ENCODE measurements around the gene SPRED1. TPM values are rescaled to one million over a fixed set of nuclear protein-coding genes. Genes with fewer than 3 reads are reported as not detected.
"Not testable (repeated sequence)": the region's sequence is repeated elsewhere in the genome, so short reads cannot be mapped to it uniquely, and the experiment has no call there.

The SPRED1 gene
- total and polyA plus RNA-seq, 2 donors from 2014 or later: 4.6 to 36.2 TPM

GRCh38 chr15:38227941-38228340 lies 24.7 kb upstream of the SPRED1 start:
- Histone ChIP-seq H3K9ac (ENCODE audit: low read length in 3 of 3) (no peak overlapping the region), H3K4me1 (ENCODE audit: control insufficient read depth in 2 of 3, insufficient read depth in 2 of 3, low read depth in 1 of 3, low read length in 3 of 3) (peaks cover 0 to 3% (median 0%) of the 10 kb centered on the region in 3 donors), H3K27ac (ENCODE audit: low read depth in 2 of 2, low read length in 2 of 2) (no peak overlapping the region), H3K36me3 (ENCODE audit: control insufficient read depth in 2 of 3, insufficient read depth in 3 of 3, low read length in 3 of 3) (no peaks in the 10 kb centered on the region), H3K4me3 (ENCODE audit: low read length in 3 of 3) (no peak overlapping the region), H3K9me3 (ENCODE audit: control insufficient read depth in 2 of 3, insufficient read depth in 1 of 3, low read length in 3 of 3) (no peaks in the 10 kb centered on the region), H3K27me3 (ENCODE audit: control insufficient read depth, insufficient read depth, low read length) (no peaks in the 10 kb centered on the region)
- intact Hi-C loops (cut with DNase I): no loop called here
- TF ChIP-seq CTCF (IDR thresholded peaks at IDR 0.05; ENCODE audit: borderline replicate concordance, extremely low read depth, insufficient read depth): no peak
- FAIRE-seq: no peak
- DNase-seq: no peak

GRCh38 chr15:38228618-38229017 lies 24.0 kb upstream of the SPRED1 start:
- Histone ChIP-seq H3K9me3 (ENCODE audit: control insufficient read depth in 2 of 3, insufficient read depth in 1 of 3, low read length in 3 of 3) (no peaks in the 10 kb centered on the region), H3K9ac (ENCODE audit: low read length in 3 of 3) (no peak overlapping the region), H3K27ac (ENCODE audit: low read depth in 2 of 2, low read length in 2 of 2) (no peak overlapping the region), H3K4me3 (ENCODE audit: low read length in 3 of 3) (no peak overlapping the region), H3K4me1 (ENCODE audit: control insufficient read depth in 2 of 3, insufficient read depth in 2 of 3, low read depth in 1 of 3, low read length in 3 of 3) (no peaks in the 10 kb centered on the region), H3K36me3 (ENCODE audit: control insufficient read depth in 2 of 3, insufficient read depth in 3 of 3, low read length in 3 of 3) (no peaks in the 10 kb centered on the region), H3K27me3 (ENCODE audit: control insufficient read depth, insufficient read depth, low read length) (no peaks in the 10 kb centered on the region)
- no peak for FAIRE-seq
- DNase-seq: no peak
- intact Hi-C loops (cut with DNase I): no loop called here
- TF ChIP-seq CTCF (IDR thresholded peaks at IDR 0.05; ENCODE audit: borderline replicate concordance, extremely low read depth, insufficient read depth): no peak

GRCh38 chr15:38229705-38230310 lies 22.8 kb upstream of the SPRED1 start:
- H3K36me3 ChIP-seq (ENCODE audit: control insufficient read depth in 2 of 3, insufficient read depth in 3 of 3, low read length in 3 of 3): no peaks in the 10 kb centered on the region
- no peak for TF ChIP-seq CTCF (IDR thresholded peaks at IDR 0.05; ENCODE audit: borderline replicate concordance, extremely low read depth, insufficient read depth)
- intact Hi-C loops (cut with DNase I): no loop called here

GRCh38 chr15:38231436-38231835 lies 21.2 kb upstream of the SPRED1 start:
- no peak overlapping the region for H3K27ac ChIP-seq (ENCODE audit: low read depth in 2 of 2, low read length in 2 of 2)
- FAIRE-seq (no peak), DNase-seq (no peak)
- intact Hi-C loops (cut with DNase I): no loop called here
- no peaks in the 10 kb centered on the region for H3K36me3 ChIP-seq (ENCODE audit: control insufficient read depth in 2 of 3, insufficient read depth in 3 of 3, low read length in 3 of 3)
- TF ChIP-seq CTCF (IDR thresholded peaks at IDR 0.05; ENCODE audit: borderline replicate concordance, extremely low read depth, insufficient read depth): no peak
- no peak overlapping the region for H3K4me3 ChIP-seq (ENCODE audit: low read length in 3 of 3)
- H3K9ac ChIP-seq (ENCODE audit: low read length in 3 of 3): no peak overlapping the region
- H3K4me1 ChIP-seq (ENCODE audit: control insufficient read depth in 2 of 3, insufficient read depth in 2 of 3, low read depth in 1 of 3, low read length in 3 of 3): no peaks in the 10 kb centered on the region
- no peaks in the 10 kb centered on the region for H3K9me3 ChIP-seq (ENCODE audit: control insufficient read depth in 2 of 3, insufficient read depth in 1 of 3, low read length in 3 of 3)
- H3K27me3 ChIP-seq (ENCODE audit: control insufficient read depth, insufficient read depth, low read length): no peaks in the 10 kb centered on the region

More at GRCh38 chr15:38229705-38230310, 22.8 kb upstream of the SPRED1 start:
- H3K27ac ChIP-seq (ENCODE audit: low read depth in 2 of 2, low read length in 2 of 2): no peak overlapping the region
- no peak overlapping the region for H3K4me3 ChIP-seq (ENCODE audit: low read length in 3 of 3)
- FAIRE-seq (no peak), DNase-seq (no peak)
- no peaks in the 10 kb centered on the region for H3K4me1 ChIP-seq (ENCODE audit: control insufficient read depth in 2 of 3, insufficient read depth in 2 of 3, low read depth in 1 of 3, low read length in 3 of 3)
- no peaks in the 10 kb centered on the region for H3K27me3 ChIP-seq (ENCODE audit: control insufficient read depth, insufficient read depth, low read length)
- no peaks in the 10 kb centered on the region for H3K9me3 ChIP-seq (ENCODE audit: control insufficient read depth in 2 of 3, insufficient read depth in 1 of 3, low read length in 3 of 3)
- H3K9ac ChIP-seq (ENCODE audit: low read length in 3 of 3): no peak overlapping the region

- intact Hi-C loops (cut with DNase I); H3K36me3 ChIP-seq (ENCODE audit: control insufficient read depth in 2 of 3, insufficient read depth in 3 of 3, low read length in 3 of 3); H3K4me3 ChIP-seq (ENCODE audit: low read length in 3 of 3); H3K4me1 ChIP-seq (ENCODE audit: control insufficient read depth in 2 of 3, insufficient read depth in 2 of 3, low read depth in 1 of 3, low read length in 3 of 3); H3K9ac ChIP-seq (ENCODE audit: low read length in 3 of 3); DNase-seq; H3K27me3 ChIP-seq (ENCODE audit: control insufficient read depth, insufficient read depth, low read length); FAIRE-seq; H3K27ac ChIP-seq (ENCODE audit: low read depth in 2 of 2, low read length in 2 of 2); H3K9me3 ChIP-seq (ENCODE audit: control insufficient read depth in 2 of 3, insufficient read depth in 1 of 3, low read length in 3 of 3): not testable (repeated sequence)
Observed at GRCh38 chr15:38237021-38237420, 15.6 kb upstream of the SPRED1 start.

All from kidney (tissue), 14 donors.